H9 (cell line): Measurements from ENCODE around the gene TPRN. TPM values are rescaled to one million over a fixed set of nuclear protein-coding genes. Genes with fewer than 3 reads are reported as not detected.

Experiments used
- DNase-seq: peaks from one replicate; pipeline ENCODE4 v3.0.0-alpha.2; 2017
- H2AFZ ChIP-seq: one replicate; pipeline ENCODE4 v1.6.1; 2013; ENCODE audit warnings: mild to moderate bottlenecking, low read length, control low read depth, moderate library complexity
- H2AK5ac ChIP-seq: 2 replicates; pipeline ENCODE4 v1.6.1; 2013; ENCODE audit warnings: low read length, control low read depth, mixed read lengths; ENCODE audit not compliant: insufficient read length
- H2BK120ac ChIP-seq: one replicate; pipeline ENCODE4 v1.6.1; 2013; ENCODE audit warnings: low read depth, mild to moderate bottlenecking, low read length, control low read depth, inconsistent platforms; ENCODE audit not compliant: poor library complexity, severe bottlenecking
- H2BK12ac ChIP-seq: 2 replicates; pipeline ENCODE4 v1.6.1; 2013; ENCODE audit warnings: low read length, control low read depth, mixed read lengths, low read depth; ENCODE audit not compliant: insufficient read length
- H2BK15ac ChIP-seq: 2 replicates; pipeline ENCODE4 v1.6.1; 2013; ENCODE audit warnings: low read depth, low read length, control low read depth
- H2BK20ac ChIP-seq: one replicate; pipeline ENCODE4 v1.6.1; 2013; ENCODE audit warnings: low read depth, mild to moderate bottlenecking, low read length, control low read depth, inconsistent platforms; ENCODE audit not compliant: poor library complexity, severe bottlenecking
- H2BK5ac ChIP-seq: 2 replicates; pipeline ENCODE4 v1.6.1; 2013; ENCODE audit warnings: low read length, control low read depth, mixed read lengths; ENCODE audit not compliant: insufficient read length
- H3K14ac ChIP-seq: 2 replicates; pipeline ENCODE4 v1.6.1; 2013; ENCODE audit warnings: low read length, control low read depth; ENCODE audit not compliant: insufficient read depth
- H3K18ac ChIP-seq: 2 replicates; pipeline ENCODE4 v1.6.1; 2013; ENCODE audit warnings: low read depth, mild to moderate bottlenecking, mixed read lengths, low read length, control low read depth; ENCODE audit not compliant: insufficient read length
- H3K23ac ChIP-seq: 2 replicates; pipeline ENCODE4 v1.6.1; 2013; ENCODE audit warnings: low read length, control low read depth, mixed read lengths, low read depth; ENCODE audit not compliant: insufficient read length
- H3K23me2 ChIP-seq: 2 replicates; pipeline ENCODE4 v1.6.1; 2013; ENCODE audit warnings: low read depth, mild to moderate bottlenecking, mixed read lengths, low read length, control low read depth; ENCODE audit not compliant: insufficient read length, poor library complexity, severe bottlenecking
- H3K27ac ChIP-seq: 2 replicates; pipeline ENCODE4 v1.5.1; 2013; ENCODE audit warnings: low read length, control low read depth, mixed read lengths, low read depth; ENCODE audit not compliant: insufficient read length
- H3K27me3 ChIP-seq: 2 replicates; pipeline ENCODE4 v1.6.1; 2013; ENCODE audit warnings: low read length, control low read depth, inconsistent platforms; ENCODE audit not compliant: insufficient read depth
- H3K4ac ChIP-seq: 2 replicates; pipeline ENCODE4 v1.6.1; 2013; ENCODE audit warnings: low read depth, mild to moderate bottlenecking, control low read depth, inconsistent platforms, low read length, moderate library complexity
- H3K4me1 ChIP-seq: 2 replicates; pipeline ENCODE4 v1.6.1; 2013; ENCODE audit warnings: low read length, control low read depth, inconsistent platforms; ENCODE audit not compliant: insufficient read depth
- H3K4me2 ChIP-seq: 2 replicates; pipeline ENCODE4 v1.6.1; 2013; ENCODE audit warnings: low read length, control low read depth, mixed read lengths; ENCODE audit not compliant: insufficient read length, insufficient read depth
- H3K56ac ChIP-seq: 2 replicates; pipeline ENCODE4 v1.6.1; 2013; ENCODE audit warnings: low read depth, mild to moderate bottlenecking, mixed read lengths, low read length, control low read depth; ENCODE audit not compliant: insufficient read length
- H3K79me1 ChIP-seq: 2 replicates; pipeline ENCODE4 v1.6.1; 2013; ENCODE audit warnings: low read depth, mild to moderate bottlenecking, moderate library complexity, low read length, control low read depth, inconsistent platforms; ENCODE audit not compliant: insufficient read depth, poor library complexity, severe bottlenecking
- H3K79me2 ChIP-seq: 2 replicates; pipeline ENCODE4 v1.6.1; 2013; ENCODE audit warnings: low read length, control low read depth, inconsistent platforms; ENCODE audit not compliant: insufficient read depth
- H3K9ac ChIP-seq: 2 replicates; pipeline ENCODE4 v1.6.1; 2013; ENCODE audit warnings: low read length, control low read depth, mixed read lengths; ENCODE audit not compliant: insufficient read length; ENCODE audit errors: extremely low read depth
- H3K9me3 ChIP-seq: one replicate; pipeline ENCODE4 v1.6.1; 2013; ENCODE audit warnings: low read depth, low read length, inconsistent platforms; ENCODE audit not compliant: control insufficient read depth
- H3T11ph ChIP-seq: one replicate; pipeline ENCODE4 v1.6.1; 2013; ENCODE audit warnings: mild to moderate bottlenecking, low read length, control low read depth, inconsistent platforms
- H4K20me1 ChIP-seq: one replicate; pipeline ENCODE4 v1.6.1; 2013; ENCODE audit not compliant: control insufficient read depth, insufficient read length, insufficient read depth
- H4K5ac ChIP-seq: 2 replicates; pipeline ENCODE4 v1.6.1; 2013; ENCODE audit warnings: low read depth, mild to moderate bottlenecking, mixed read lengths, low read length, control low read depth; ENCODE audit not compliant: insufficient read length
- H4K8ac ChIP-seq: replicated peaks from 2 replicates; pipeline ENCODE4 v1.6.1; 2013; ENCODE audit warnings: low read length, control low read depth, mixed read lengths, low read depth; ENCODE audit not compliant: insufficient read length
- H4K91ac ChIP-seq: 2 replicates; pipeline ENCODE4 v1.6.1; 2013; ENCODE audit warnings: low read depth, mild to moderate bottlenecking, moderate library complexity, mixed read lengths, low read length, control low read depth; ENCODE audit not compliant: insufficient read length
- H3K27ac Mint-ChIP-seq, 3 experiments: 2 replicates in 2 of 3; 3 replicates in 1 of 3; pipeline ENCODE4 v1.8.0; 2020 to 2021; ENCODE audit warnings: mixed read lengths in 3 of 3, mild to moderate bottlenecking in 1 of 3, moderate library complexity in 1 of 3
- H3K27me3 Mint-ChIP-seq: 2 replicates; pipeline ENCODE4 v1.8.0; 2021; ENCODE audit warnings: low read depth, mild to moderate bottlenecking, moderate library complexity, mixed read lengths
- H3K36me3 Mint-ChIP-seq, 3 experiments: 2 replicates in 2 of 3; 3 replicates in 1 of 3; pipeline ENCODE4 v1.8.0; 2020 to 2021; ENCODE audit warnings: low read depth in 3 of 3, mixed read lengths in 3 of 3; ENCODE audit not compliant: insufficient read depth in 1 of 3
- H3K4me1 Mint-ChIP-seq, 2 experiments: 2 replicates each; pipeline ENCODE4 v1.8.0; 2020; ENCODE audit warnings: mixed read lengths in 2 of 2
- H3K4me3 Mint-ChIP-seq, 2 experiments: 2 replicates in 1 of 2; 3 replicates in 1 of 2; pipeline ENCODE4 v1.8.0; 2020 to 2021; ENCODE audit warnings: mild to moderate bottlenecking in 2 of 2, mixed read lengths in 2 of 2, moderate library complexity in 1 of 2
- H3K9me3 Mint-ChIP-seq, 2 experiments: 2 replicates in 1 of 2; 3 replicates in 1 of 2; pipeline ENCODE4 v1.8.0; 2020; ENCODE audit warnings: mild to moderate bottlenecking in 2 of 2, mixed read lengths in 2 of 2, moderate library complexity in 1 of 2
- WGBS: extraction: QIAGEN DNeasy Blood & Tissue Kit; methylation state at CpG from one replicate; pipeline ENCODE4 v1.1.7; 2013; ENCODE audit warnings: missing lambda C conversion rate, low lambda C conversion rate, mixed read lengths; ENCODE audit not compliant: insufficient read length; ENCODE audit errors: extremely low coverage; 5-methylcytosine and 5-hydroxymethylcytosine counted together
- total RNA-seq: library from RNA; stranded (reverse); gene quantifications from 2 replicates; pipeline ENCODE4 v1.2.1, GENCODE V29; 2021
- TF ChIP-seq, protein P1 (sequence below): fragments of 200-600 bp; sonication (generic); conservative IDR thresholded peaks from 3 replicates; pipeline ENCODE4 v1.8.0; 2021; ENCODE audit warnings: antibody characterized with exemption, mild to moderate bottlenecking

Gene TPRN
- total RNA-seq, 1 experiment from 2014 or later: 30.7 TPM

GRCh38 chr9:137227853-137228505 lies 27.4 kb upstream of the TPRN start:
- Histone ChIP-seq H3K27me3 (no peaks in the 10 kb centered on the region), H3K4me2 (peak overlapping the region; percentile 27), H3K4me1 (no peaks in the 10 kb centered on the region), H4K5ac (no peak overlapping the region), H3K18ac (no peak overlapping the region), H3K14ac (no peak overlapping the region), H3K27ac (no peak overlapping the region), H3K9me3 (no peaks in the 10 kb centered on the region), H3T11ph (no peak overlapping the region), H3K56ac (no peak overlapping the region), H4K20me1 (no peaks in the 10 kb centered on the region), H2BK12ac (no peak overlapping the region), H3K23me2 (peaks cover 10% of the 10 kb centered on the region), H2BK15ac (no peak overlapping the region), H3K9ac (no peak overlapping the region), H4K91ac (no peak overlapping the region), H3K79me2 (no peaks in the 10 kb centered on the region), H2AFZ (no peak overlapping the region), H3K23ac (no peak overlapping the region), H2BK120ac (no peak overlapping the region), H2BK20ac (no peak overlapping the region), H2BK5ac (no peak overlapping the region), H4K8ac (no peak overlapping the region), H3K79me1 (no peaks in the 10 kb centered on the region), H3K4ac (no peak overlapping the region), H2AK5ac (no peak overlapping the region)
- WGBS: no CpG with 5 or more reads among the region's 18 CpGs
- Mint-ChIP-seq H3K27me3 (no peaks in the 10 kb centered on the region; the same call in 1 of the 2 replicates), H3K4me3 (peak overlapping the region in 1 of 2 experiments; percentile 73; a peak in 2 of 5 replicates), H3K9me3 (no peaks in the 10 kb centered on the region), H3K27ac (no peak overlapping the region), H3K4me1 (peaks cover 2 to 3% of the 10 kb centered on the region in 2 experiments), H3K36me3 (no peaks in the 10 kb centered on the region)
- no peak for DNase-seq
- TF ChIP-seq, protein P1, sequence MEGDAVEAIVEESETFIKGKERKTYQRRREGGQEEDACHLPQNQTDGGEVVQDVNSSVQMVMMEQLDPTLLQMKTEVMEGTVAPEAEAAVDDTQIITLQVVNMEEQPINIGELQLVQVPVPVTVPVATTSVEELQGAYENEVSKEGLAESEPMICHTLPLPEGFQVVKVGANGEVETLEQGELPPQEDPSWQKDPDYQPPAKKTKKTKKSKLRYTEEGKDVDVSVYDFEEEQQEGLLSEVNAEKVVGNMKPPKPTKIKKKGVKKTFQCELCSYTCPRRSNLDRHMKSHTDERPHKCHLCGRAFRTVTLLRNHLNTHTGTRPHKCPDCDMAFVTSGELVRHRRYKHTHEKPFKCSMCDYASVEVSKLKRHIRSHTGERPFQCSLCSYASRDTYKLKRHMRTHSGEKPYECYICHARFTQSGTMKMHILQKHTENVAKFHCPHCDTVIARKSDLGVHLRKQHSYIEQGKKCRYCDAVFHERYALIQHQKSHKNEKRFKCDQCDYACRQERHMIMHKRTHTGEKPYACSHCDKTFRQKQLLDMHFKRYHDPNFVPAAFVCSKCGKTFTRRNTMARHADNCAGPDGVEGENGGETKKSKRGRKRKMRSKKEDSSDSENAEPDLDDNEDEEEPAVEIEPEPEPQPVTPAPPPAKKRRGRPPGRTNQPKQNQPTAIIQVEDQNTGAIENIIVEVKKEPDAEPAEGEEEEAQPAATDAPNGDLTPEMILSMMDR: no peak
